Measurements from ENCODE around the gene GPR150. TPM values are rescaled to one million over a fixed set of nuclear protein-coding genes. Genes with fewer than 3 reads are reported as not detected.

Gene GPR150
- polyA plus RNA-seq, 1 of the 3 experiments (the other 2 are of a cell fraction) = 0.07 TPM

DNA sequence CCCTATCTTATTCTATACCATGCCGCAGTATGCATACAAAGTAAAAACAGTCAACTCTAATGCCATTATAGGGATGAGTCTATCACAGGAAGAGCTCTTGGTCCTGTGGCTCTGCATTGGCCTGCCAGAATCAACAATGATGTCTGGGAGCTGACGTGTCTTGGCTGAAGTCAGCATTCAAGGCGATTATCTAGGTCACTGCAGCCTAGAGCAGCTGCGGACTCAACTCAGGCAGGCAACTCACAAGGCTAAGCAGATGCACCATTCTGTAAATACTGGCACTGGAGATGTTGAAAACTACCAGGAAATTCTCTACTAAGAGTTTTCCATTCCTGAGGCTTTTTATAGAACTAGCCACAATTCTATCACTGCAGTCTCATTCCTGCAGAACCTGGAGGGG lies 49.7 kb downstream of the GPR150 start (continued):
- TF ChIP-seq FOSL2 (IDR thresholded peaks at IDR 0.05; ENCODE audit: borderline replicate concordance, low read depth) (peak; percentile 60; the same call in 1 of the 2 replicates), TEAD4 (IDR thresholded peaks at IDR 0.05; ENCODE audit: borderline replicate concordance, insufficient read depth) (0 out of 2 replicates have a peak, but pooled peaks have one; percentile 49), FOXM1 (IDR thresholded peaks at IDR 0.05; ENCODE audit: low read depth) (no peak), NRF1 (IDR thresholded peaks at IDR 0.05; ENCODE audit: low read depth, low read length) (no peak), RCOR1 (IDR thresholded peaks at IDR 0.05; ENCODE audit: low read length) (no peak)

DNA sequence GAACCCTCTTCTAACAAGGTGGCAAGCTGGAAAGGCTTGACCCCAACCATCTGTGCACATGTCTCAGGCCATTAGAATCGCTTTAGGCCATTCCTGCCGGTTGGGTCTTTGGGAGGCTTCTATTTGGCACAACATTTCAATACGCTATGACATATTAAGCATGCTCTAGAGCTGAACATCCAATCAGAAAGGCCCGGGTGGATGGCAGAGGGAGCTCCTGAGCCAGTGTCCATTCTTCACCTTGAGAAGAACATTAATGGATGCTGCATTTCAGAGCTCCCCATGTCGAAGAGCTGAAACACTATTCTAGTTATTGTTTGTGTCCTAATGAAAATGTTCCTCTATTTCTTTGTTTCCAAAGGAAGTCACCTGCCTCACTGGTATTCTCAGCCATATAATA lies 50.1 kb downstream of the GPR150 start:
- H2AFZ ChIP-seq (ENCODE audit: low read depth) = no peak overlapping the region
- peak overlapping the region; percentile 64 for H3K4me2 ChIP-seq
- no peaks in the 10 kb centered on the region; the same call in 1 of the 2 replicates for H3K9me2 ChIP-seq
- no peaks in the 10 kb centered on the region for H3K9me3 ChIP-seq
- H3K4me1 ChIP-seq (ENCODE audit: control insufficient read depth in 1 of 2, insufficient read depth in 2 of 2, low read depth in 1 of 2, low read length in 1 of 2) = peaks cover 7 to 24% of the 10 kb centered on the region in 2 experiments
- no peak for DNase-seq
- peaks cover 25% of the 10 kb centered on the region for H3F3A ChIP-seq (replicated peaks; ENCODE audit: insufficient read depth)
- no peaks in the 10 kb centered on the region for H3K79me2 ChIP-seq (ENCODE audit: insufficient read depth)
- peak overlapping the region; percentile 71 to 76; a peak in 3 of 4 replicates for H3K27ac ChIP-seq (ENCODE audit: low read depth in 2 of 2, low read length in 1 of 2)
- POLR2A ChIA-PET = interaction anchor here (0.9 to 1.6 kb wide), 3 partner anchors 23 to 61 kb away, joined by 3 to 4 read pairs (median 3); partner anchors contain the start of gene RFESD
- H3K27me3 ChIP-seq (ENCODE audit: insufficient read depth) = no peaks in the 10 kb centered on the region
- CTCF ChIA-PET = interaction anchor here (0.6 to 1.2 kb wide), 5 partner anchors 18 to 147 kb away, joined by 3 read pairs; partner anchors contain the start of gene RFESD
- H3K36me3 ChIP-seq (replicated peaks in 1 of 2; ENCODE audit: control insufficient read depth in 1 of 2, insufficient read depth in 2 of 2, low read length in 1 of 2) = no peaks in the 10 kb centered on the region
- H4K20me1 ChIP-seq (ENCODE audit: insufficient read depth) = no peaks in the 10 kb centered on the region
- no peak overlapping the region for H3K4me3 ChIP-seq (ENCODE audit: low read depth in 2 of 2, low read length in 1 of 2)
- no peak for TF ChIP-seq JUND (IDR thresholded peaks at IDR 0.05)
- H3K9ac ChIP-seq = no peak overlapping the region
- 93% methylated on average over 5 of the region's 5 CpGs for WGBS (ENCODE audit: low lambda C conversion rate)

DNA sequence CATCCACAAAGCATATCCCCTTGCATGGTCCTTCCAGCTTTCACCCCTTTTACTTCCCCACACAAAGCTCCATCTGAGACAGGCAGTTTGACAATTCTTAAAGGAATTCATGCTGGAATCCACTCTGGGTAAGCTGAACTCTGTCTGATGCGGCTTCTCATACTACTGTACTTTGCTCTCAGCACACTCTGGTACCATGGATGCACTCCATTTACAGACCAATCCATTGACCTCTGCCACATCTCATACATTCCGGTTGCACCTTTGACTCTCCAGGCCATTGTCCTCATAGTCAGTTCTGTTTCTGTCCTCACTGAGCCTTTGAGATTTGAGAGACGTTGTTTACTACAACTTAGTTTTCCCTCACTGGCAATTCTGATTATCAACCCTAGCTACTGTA lies 50.7 kb downstream of the GPR150 start:
- POLR2A ChIA-PET = interaction anchor here (0.9 to 1.6 kb wide), 2 partner anchors 24 to 57 kb away, joined by 3 to 4 read pairs; partner anchors contain the start of gene RFESD
- Histone ChIP-seq H3K27ac (ENCODE audit: low read depth in 2 of 2, low read length in 1 of 2) (peak overlapping the region in 1 of 2 experiments; percentile 71; a peak in 2 of 4 replicates), H4K20me1 (ENCODE audit: insufficient read depth) (no peaks in the 10 kb centered on the region), H3K4me1 (ENCODE audit: control insufficient read depth in 1 of 2, insufficient read depth in 2 of 2, low read depth in 1 of 2, low read length in 1 of 2) (peaks cover 7 to 24% of the 10 kb centered on the region in 2 experiments), H3K9me2 (no peaks in the 10 kb centered on the region; the same call in 1 of the 2 replicates), H3K9me3 (no peaks in the 10 kb centered on the region), H3K4me3 (ENCODE audit: low read depth in 2 of 2, low read length in 1 of 2) (no peak overlapping the region), H3K27me3 (ENCODE audit: insufficient read depth) (no peaks in the 10 kb centered on the region), H3K36me3 (replicated peaks in 1 of 2; ENCODE audit: control insufficient read depth in 1 of 2, insufficient read depth in 2 of 2, low read length in 1 of 2) (no peaks in the 10 kb centered on the region), H3F3A (replicated peaks; ENCODE audit: insufficient read depth) (peaks cover 25% of the 10 kb centered on the region), H2AFZ (ENCODE audit: low read depth) (no peak overlapping the region), H3K79me2 (ENCODE audit: insufficient read depth) (no peaks in the 10 kb centered on the region), H3K9ac (no peak overlapping the region), H3K4me2 (peak overlapping the region; percentile 64)
- TF ChIP-seq, protein P1, sequence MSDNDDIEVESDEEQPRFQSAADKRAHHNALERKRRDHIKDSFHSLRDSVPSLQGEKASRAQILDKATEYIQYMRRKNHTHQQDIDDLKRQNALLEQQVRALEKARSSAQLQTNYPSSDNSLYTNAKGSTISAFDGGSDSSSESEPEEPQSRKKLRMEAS (IDR thresholded peaks at IDR 0.05; ENCODE audit: low read depth) = no peak
- TF ChIP-seq, protein P2, sequence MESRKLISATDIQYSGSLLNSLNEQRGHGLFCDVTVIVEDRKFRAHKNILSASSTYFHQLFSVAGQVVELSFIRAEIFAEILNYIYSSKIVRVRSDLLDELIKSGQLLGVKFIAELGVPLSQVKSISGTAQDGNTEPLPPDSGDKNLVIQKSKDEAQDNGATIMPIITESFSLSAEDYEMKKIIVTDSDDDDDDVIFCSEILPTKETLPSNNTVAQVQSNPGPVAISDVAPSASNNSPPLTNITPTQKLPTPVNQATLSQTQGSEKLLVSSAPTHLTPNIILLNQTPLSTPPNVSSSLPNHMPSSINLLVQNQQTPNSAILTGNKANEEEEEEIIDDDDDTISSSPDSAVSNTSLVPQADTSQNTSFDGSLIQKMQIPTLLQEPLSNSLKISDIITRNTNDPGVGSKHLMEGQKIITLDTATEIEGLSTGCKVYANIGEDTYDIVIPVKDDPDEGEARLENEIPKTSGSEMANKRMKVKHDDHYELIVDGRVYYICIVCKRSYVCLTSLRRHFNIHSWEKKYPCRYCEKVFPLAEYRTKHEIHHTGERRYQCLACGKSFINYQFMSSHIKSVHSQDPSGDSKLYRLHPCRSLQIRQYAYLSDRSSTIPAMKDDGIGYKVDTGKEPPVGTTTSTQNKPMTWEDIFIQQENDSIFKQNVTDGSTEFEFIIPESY (IDR thresholded peaks at IDR 0.05; ENCODE audit: borderline replicate concordance, low read depth) = no peak
- WGBS (ENCODE audit: low lambda C conversion rate) = 98% methylated on average over 3 of the region's 3 CpGs
- DNase-seq = no peak
- CTCF ChIA-PET = interaction anchor here (0.8 to 1.2 kb wide), 4 partner anchors 19 to 114 kb away, joined by 3 read pairs; partner anchors contain the start of gene RFESD

Other genes with a start within 250 kb of the GPR150 start
- 0.21 and 0.55 TPM in 2 replicates for gene FAM81B, start 228.7 kb upstream of the GPR150 start, polyA plus RNA-seq (2012; rRNA removed)
- gene SKIC3, start 65.1 kb upstream of the GPR150 start, polyA plus RNA-seq (2012; rRNA removed) = 27.4 and 47.5 TPM in 2 replicates
- gene ARSK, start 65.0 kb upstream of the GPR150 start, polyA plus RNA-seq (2012; rRNA removed) = 5.6 and 6.9 TPM in 2 replicates
- 1.8 and 3.1 TPM in 2 replicates for gene RFESD, start 26.7 kb downstream of the GPR150 start, polyA plus RNA-seq (2012; rRNA removed)
- gene SPATA9, start 62.9 kb downstream of the GPR150 start, polyA plus RNA-seq (2012; rRNA removed) = 0.07 and 0.13 TPM in 2 replicates
- gene RHOBTB3, start 111.2 kb downstream of the GPR150 start, polyA plus RNA-seq (2012; rRNA removed) = 59.3 and 73.6 TPM in 2 replicates
- gene GLRX, start 202.6 kb downstream of the GPR150 start, polyA plus RNA-seq (2012; rRNA removed) = 40.0 and 50.9 TPM in 2 replicates